SK-N-MC (cell line): Measurements from ENCODE around the gene TBX2.

Source experiments
- DNase-seq: peaks from one replicate; pipeline ENCODE4 v3.0.0-alpha.2; 2011; ENCODE audit warnings: low read depth, low spot score
- H3K27ac ChIP-seq: fragments of 200-600 bp; sonication (generic); 2 replicates; pipeline ENCODE4 v1.5.1; 2016; ENCODE audit warnings: mixed run types
- H3K36me3 ChIP-seq: fragments of 200-600 bp; sonication (generic); 2 replicates; pipeline ENCODE4 v1.6.1; 2017; ENCODE audit warnings: antibody characterized with exemption, low read length, mixed read lengths; ENCODE audit not compliant: insufficient read depth
- H3K4me3 ChIP-seq: fragments of 200-600 bp; sonication (generic); 2 replicates; pipeline ENCODE4 v1.5.1; 2016
- H3K9ac ChIP-seq: fragments of 200-600 bp; sonication (generic); 2 replicates; pipeline ENCODE4 v1.8.0; 2017; ENCODE audit warnings: mixed run types, mixed read lengths; ENCODE audit not compliant: insufficient read length
- H3K9me3 ChIP-seq: fragments of 200-600 bp; sonication (generic); 2 replicates; pipeline ENCODE4 v1.6.1; 2017; ENCODE audit warnings: low read depth, mild to moderate bottlenecking, antibody characterized with exemption, low read length, moderate library complexity, mixed read lengths
- EZH2 ChIP-seq: fragments of 200-600 bp; sonication (generic); IDR thresholded peaks from one replicate; pipeline ENCODE4 v1.6.1; 2017; ENCODE audit warnings: antibody characterized with exemption
- FOXP2 ChIP-seq: optimal IDR thresholded peaks from 2 replicates; pipeline ENCODE3; 2011; ENCODE audit warnings: mild to moderate bottlenecking, moderate library complexity; ENCODE audit not compliant: insufficient read depth; ENCODE audit errors: extremely low read length, control extremely low read depth
- POLR2AphosphoS5 ChIP-seq: IDR thresholded peaks from 2 replicates; pipeline ENCODE4 v1.6.1; 2012; ENCODE audit warnings: mild to moderate bottlenecking, low read depth, low read length, borderline replicate concordance

TBX2 gene

GRCh38 chr17:61384354-61384691 lies 15.3 kb upstream of the TBX2 start:
- TF ChIP-seq EZH2: no peak
- TF ChIP-seq FOXP2: no peak
- TF ChIP-seq POLR2AphosphoS5: no peak
- no peaks in the 10 kb centered on the region for H3K36me3 ChIP-seq
- no peak for DNase-seq
- H3K9ac ChIP-seq: no peak overlapping the region
- H3K27ac ChIP-seq: no peak overlapping the region
- no peak overlapping the region for H3K4me3 ChIP-seq
- no peaks in the 10 kb centered on the region for H3K9me3 ChIP-seq

DNA sequence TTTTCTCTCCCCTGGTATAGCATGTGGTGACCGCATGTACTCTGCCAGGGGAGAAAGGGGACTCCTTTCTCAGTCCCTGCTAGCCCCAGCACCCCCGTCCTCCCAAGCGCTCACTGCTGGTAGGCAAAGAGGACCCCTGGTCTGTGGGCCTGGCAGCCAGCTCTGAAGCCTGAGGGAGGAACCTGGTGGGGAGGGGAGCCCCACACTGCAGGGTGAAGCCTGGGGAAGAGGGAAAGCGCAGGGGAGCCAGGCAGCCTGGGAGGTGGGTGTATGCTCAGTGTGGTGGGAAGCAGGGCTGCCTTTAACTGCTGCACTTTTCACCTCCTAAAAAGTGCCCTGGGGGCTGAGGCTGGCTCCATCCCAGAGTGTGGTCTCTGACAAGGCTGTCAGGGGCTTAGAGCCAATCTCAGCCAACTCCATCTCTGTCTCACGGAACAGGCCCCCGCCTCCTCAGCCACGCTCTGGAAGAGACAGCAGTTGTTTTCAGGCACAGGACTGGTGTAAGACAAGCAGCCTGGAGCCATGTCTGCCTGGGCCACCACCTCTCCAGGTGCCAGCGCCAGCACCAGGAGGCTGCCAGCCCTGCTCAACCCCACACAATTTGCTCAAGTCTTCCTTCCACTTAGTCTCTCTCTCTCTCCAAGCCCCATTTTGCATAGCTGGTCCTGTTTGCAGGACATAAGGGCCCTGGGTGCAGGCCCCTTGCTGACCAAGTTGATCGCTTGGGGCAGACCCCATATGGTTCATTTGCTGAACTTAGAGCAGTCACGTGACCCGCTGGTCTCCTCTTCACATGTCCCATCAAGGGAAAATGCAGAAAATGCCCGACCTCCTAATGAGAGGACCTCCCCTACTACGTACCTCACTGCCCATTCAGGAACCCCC lies 14.7 kb upstream of the TBX2 start:
- no peaks in the 10 kb centered on the region for H3K36me3 ChIP-seq
- TF ChIP-seq FOXP2: no peak
- no peak for TF ChIP-seq POLR2AphosphoS5
- H3K9me3 ChIP-seq: no peaks in the 10 kb centered on the region
- no peak for DNase-seq
- H3K27ac ChIP-seq: no peak overlapping the region
- H3K9ac ChIP-seq: no peak overlapping the region
- no peak overlapping the region for H3K4me3 ChIP-seq

- Histone ChIP-seq H3K36me3 (no peaks in the 10 kb centered on the region), H3K4me3 (no peak overlapping the region), H3K9ac (no peak overlapping the region), H3K9me3 (no peaks in the 10 kb centered on the region), H3K27ac (no peak overlapping the region)
- no peak for DNase-seq
- TF ChIP-seq POLR2AphosphoS5 (no peak), FOXP2 (no peak), EZH2 (no peak)
Measured at GRCh38 chr17:61385577-61386236, 13.9 kb upstream of the TBX2 start.

DNA sequence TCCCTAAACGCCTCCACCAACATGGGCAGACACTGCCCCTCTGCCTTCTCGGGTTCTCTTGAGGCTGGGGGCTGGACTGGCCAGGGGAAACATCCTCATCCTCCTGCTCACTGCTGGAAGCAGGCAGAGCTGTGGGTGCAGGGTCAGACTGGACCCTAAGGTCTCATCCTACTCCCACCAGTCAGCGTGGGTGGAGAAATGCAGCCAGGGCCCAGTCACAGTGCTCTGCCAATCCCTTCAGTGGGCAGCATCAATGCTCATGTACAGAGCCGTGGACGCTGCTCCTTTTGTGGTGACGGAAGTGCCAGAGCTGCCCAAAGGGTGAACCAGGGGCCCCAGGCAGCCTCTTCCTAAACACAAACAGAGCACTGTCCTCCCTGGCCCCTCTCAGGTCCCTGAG lies 13.4 kb upstream of the TBX2 start:
- Histone ChIP-seq H3K9me3 (no peaks in the 10 kb centered on the region), H3K9ac (no peak overlapping the region), H3K27ac (no peak overlapping the region), H3K36me3 (no peaks in the 10 kb centered on the region), H3K4me3 (no peak overlapping the region)
- TF ChIP-seq FOXP2 (no peak), EZH2 (no peak), POLR2AphosphoS5 (no peak)
- no peak for DNase-seq

DNA sequence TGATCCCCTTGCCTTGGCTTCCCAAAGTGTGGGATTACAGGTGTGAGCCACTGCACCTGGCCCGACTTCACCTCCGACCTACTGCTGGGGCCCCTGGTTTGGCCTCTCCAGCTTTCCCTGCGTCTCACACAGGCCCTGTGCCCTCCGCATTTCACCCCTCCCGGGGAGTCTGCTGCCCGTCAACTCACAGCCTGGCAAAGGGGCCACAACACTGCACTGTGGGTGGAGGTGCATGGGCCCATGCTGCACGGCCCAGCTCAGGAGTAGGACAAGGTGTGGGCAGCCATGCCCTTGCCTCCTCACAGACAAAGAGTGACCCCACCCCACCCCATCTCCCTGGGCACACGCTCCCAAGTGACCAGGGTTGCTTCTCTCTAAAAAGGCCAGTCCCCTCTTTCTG lies 12.6 kb upstream of the TBX2 start:
- no peak for DNase-seq
- Histone ChIP-seq H3K9me3 (no peaks in the 10 kb centered on the region), H3K36me3 (no peaks in the 10 kb centered on the region), H3K4me3 (no peak overlapping the region), H3K27ac (no peak overlapping the region), H3K9ac (no peak overlapping the region)
- TF ChIP-seq EZH2: no peak
- TF ChIP-seq POLR2AphosphoS5: no peak
- no peak for TF ChIP-seq FOXP2

DNA sequence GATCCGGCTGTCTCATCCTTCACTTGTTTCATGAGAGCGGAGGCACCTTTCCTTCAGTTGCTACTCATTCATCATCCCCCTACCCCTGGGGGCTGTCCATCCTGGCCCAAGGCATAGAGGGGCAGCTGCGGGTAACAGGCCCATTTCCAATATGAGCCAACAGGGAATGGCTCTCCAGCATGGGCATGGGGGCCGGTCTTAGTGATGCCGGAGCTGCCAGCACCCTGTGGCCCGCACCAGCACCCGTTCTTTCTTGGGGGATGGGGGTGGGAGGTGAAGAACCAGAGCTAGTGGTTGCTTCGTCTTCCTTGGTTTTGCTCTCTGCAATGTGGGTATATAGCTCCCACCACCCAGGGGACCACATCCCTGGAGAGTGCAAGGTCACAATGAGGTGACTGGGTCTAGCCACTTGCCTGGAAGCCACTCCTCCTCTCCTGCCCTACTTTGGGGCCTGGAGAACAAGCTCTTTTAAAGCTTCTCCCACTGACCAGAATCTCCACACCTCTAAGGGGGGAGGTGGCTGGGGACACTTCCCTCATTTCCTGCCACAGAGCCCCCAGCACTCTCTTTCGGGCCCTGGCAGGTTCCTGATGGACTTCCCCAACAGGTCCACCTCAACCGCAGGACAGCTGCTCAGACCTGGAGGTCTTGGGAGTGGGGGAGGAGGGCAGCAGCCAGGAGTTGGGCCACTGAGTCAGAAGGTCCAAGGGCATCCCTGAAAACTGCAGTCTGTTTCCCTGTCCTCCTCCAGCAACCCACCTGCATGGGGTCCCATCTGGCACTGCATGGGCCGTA lies 11.9 kb upstream of the TBX2 start:
- DNase-seq: no peak
- no peak overlapping the region for H3K4me3 ChIP-seq
- H3K36me3 ChIP-seq: no peaks in the 10 kb centered on the region
- no peak overlapping the region for H3K9ac ChIP-seq
- TF ChIP-seq EZH2 (no peak), POLR2AphosphoS5 (no peak), FOXP2 (no peak)
- H3K9me3 ChIP-seq: no peaks in the 10 kb centered on the region
- H3K27ac ChIP-seq: no peak overlapping the region

DNA sequence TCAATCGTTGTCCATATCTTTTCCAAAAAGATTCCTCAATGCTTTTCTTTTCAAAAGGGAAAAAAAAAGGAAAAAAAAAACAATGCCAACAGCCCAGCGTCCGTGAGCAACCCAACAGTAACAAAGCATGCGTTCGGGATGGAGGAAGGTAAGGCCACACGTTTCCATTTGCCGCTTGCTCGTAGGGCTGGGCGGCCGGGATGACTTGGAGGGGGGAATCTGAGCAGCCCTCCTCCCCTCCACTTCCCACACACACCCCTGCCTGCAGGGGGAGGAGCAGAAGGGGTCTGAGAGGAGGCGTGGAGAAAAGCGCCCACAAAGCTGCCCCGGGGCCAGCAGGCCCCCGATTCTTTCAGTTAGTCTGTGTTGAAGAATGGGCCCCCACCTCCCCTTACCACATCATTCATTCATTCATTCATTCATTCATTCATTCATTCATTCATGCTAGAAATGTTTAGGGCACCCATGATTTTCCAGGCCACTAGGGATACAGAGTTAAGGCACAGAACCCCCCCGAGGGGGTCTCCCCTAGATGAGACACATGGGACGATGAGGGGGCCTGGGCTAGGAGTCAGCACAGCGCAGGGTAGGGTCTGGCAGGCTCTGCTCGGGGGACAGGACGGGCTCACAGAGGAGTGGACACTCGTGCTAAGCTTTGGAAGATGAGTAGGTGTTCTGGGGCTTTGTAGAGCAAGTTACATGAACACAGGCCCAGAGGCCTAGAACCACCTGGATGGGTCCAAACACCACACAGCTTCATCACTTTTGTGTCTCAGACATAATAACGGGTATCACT lies 10.9 kb upstream of the TBX2 start:
- Histone ChIP-seq H3K9ac (no peak overlapping the region), H3K9me3 (no peaks in the 10 kb centered on the region), H3K36me3 (no peaks in the 10 kb centered on the region), H3K27ac (no peak overlapping the region), H3K4me3 (no peak overlapping the region)
- TF ChIP-seq POLR2AphosphoS5: no peak
- TF ChIP-seq EZH2: no peak
- TF ChIP-seq FOXP2: no peak
- no peak for DNase-seq

DNA sequence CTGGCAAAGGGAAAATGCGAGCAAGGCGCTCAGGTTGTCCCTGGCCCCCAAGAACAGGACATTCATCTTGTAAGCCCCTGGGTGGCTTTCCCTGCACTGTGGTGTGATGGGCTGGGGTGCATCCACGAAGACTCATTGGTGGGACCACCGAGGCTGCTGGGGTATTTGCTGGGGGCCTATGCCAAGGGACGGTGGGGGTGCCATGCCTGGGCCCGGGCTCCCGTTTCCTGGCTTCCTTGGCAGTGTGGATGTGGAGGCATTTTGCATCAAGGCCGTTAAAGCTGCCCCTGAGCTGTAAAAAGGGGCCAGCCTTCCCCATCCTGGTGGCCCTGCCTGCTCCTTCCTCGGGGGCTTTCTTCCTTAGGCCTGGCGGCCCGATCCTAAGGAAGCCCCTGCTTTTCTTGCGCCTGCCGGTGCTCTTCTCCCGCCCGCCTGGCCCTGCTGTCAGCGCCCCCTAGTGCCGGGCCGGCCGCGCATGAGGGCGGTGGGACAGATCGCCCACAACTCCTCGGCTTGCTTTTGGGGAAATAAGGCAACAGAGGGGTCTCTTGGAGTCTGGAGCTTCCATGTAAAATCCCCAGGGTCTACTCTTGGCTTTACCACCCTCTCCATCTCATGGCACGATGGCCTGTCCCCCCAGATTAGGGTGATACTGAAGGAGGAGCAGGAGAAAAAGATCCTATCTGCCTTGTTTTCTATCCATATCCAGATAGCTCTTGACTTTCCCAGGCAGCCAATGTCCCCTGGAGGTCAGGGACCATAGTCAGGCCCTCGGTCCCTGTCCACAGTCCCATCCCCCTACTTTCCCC lies 9.8 kb upstream of the TBX2 start:
- Histone ChIP-seq H3K27ac (no peak overlapping the region), H3K9ac (no peak overlapping the region), H3K4me3 (no peak overlapping the region), H3K36me3 (no peaks in the 10 kb centered on the region), H3K9me3 (no peaks in the 10 kb centered on the region)
- TF ChIP-seq EZH2: no peak
- DNase-seq: no peak
